ENCODE results near the gene MCAM.

DNA sequence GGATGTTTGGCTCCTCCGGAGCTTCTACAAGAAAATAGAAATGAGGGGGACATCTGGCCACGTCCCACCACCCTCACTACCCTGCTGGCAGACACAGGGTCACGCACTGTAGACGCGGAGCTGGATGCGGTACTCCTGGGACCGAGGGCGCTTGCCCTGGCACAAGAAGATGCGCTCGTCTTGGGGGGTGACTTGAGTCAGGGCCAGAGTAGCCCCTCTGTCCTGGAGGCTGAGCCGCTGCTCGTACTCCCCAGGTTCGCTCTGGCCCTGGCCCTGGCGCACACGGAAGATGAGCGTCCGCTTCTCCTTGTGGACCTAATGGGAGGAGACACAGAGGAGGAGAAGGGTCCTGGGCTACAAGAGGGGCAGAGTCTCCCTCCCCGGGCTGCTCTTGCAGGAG lies 2.2 kb downstream of the MCAM start:
- no peak for TF ChIP-seq MAX (IDR thresholded peaks at IDR 0.05; ENCODE audit: low read depth, low read length)
- no peak for TF ChIP-seq NR2C2 (IDR thresholded peaks at IDR 0.05; ENCODE audit: borderline replicate concordance, control insufficient read depth, insufficient read length, low read depth)
- TF ChIP-seq MXI1 (IDR thresholded peaks at IDR 0.05; ENCODE audit: low read depth, low read length), result no peak
- TF ChIP-seq, protein P1, sequence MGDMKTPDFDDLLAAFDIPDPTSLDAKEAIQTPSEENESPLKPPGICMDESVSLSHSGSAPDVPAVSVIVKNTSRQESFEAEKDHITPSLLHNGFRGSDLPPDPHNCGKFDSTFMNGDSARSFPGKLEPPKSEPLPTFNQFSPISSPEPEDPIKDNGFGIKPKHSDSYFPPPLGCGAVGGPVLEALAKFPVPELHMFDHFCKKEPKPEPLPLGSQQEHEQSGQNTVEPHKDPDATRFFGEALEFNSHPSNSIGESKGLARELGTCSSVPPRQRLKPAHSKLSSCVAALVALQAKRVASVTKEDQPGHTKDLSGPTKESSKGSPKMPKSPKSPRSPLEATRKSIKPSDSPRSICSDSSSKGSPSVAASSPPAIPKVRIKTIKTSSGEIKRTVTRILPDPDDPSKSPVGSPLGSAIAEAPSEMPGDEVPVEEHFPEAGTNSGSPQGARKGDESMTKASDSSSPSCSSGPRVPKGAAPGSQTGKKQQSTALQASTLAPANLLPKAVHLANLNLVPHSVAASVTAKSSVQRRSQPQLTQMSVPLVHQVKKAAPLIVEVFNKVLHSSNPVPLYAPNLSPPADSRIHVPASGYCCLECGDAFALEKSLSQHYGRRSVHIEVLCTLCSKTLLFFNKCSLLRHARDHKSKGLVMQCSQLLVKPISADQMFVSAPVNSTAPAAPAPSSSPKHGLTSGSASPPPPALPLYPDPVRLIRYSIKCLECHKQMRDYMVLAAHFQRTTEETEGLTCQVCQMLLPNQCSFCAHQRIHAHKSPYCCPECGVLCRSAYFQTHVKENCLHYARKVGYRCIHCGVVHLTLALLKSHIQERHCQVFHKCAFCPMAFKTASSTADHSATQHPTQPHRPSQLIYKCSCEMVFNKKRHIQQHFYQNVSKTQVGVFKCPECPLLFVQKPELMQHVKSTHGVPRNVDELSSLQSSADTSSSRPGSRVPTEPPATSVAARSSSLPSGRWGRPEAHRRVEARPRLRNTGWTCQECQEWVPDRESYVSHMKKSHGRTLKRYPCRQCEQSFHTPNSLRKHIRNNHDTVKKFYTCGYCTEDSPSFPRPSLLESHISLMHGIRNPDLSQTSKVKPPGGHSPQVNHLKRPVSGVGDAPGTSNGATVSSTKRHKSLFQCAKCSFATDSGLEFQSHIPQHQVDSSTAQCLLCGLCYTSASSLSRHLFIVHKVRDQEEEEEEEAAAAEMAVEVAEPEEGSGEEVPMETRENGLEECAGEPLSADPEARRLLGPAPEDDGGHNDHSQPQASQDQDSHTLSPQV (IDR thresholded peaks at IDR 0.05), result no peak
- no peak for TF ChIP-seq EP300 (IDR thresholded peaks at IDR 0.05; ENCODE audit: borderline replicate concordance in 1 of 2, control insufficient read depth in 1 of 2, low read depth in 2 of 2, low read length in 2 of 2)
- no peak for TF ChIP-seq RFX5 (IDR thresholded peaks at IDR 0.05; ENCODE audit: low read depth, low read length)

Measured in GM12878 (cell line).